SK-N-MC (cell line): ENCODE measurements around the gene PSMB2.
A peak's percentile ranks its signal among the peaks of the same experiment; 100 is the strongest.
"Not testable (repeated sequence)": the region's sequence is repeated elsewhere in the genome, so short reads cannot be mapped to it uniquely, and the experiment has no call there.

Source experiments
- DNase-seq: peaks from one replicate; pipeline ENCODE4 v3.0.0-alpha.2; 2011; ENCODE audit warnings: low read depth, low spot score
- H3K27ac ChIP-seq: fragments of 200-600 bp; sonication (generic); 2 replicates; pipeline ENCODE4 v1.5.1; 2016; ENCODE audit warnings: mixed run types
- H3K36me3 ChIP-seq: fragments of 200-600 bp; sonication (generic); 2 replicates; pipeline ENCODE4 v1.6.1; 2017; ENCODE audit warnings: antibody characterized with exemption, low read length, mixed read lengths; ENCODE audit not compliant: insufficient read depth
- H3K4me3 ChIP-seq: fragments of 200-600 bp; sonication (generic); 2 replicates; pipeline ENCODE4 v1.5.1; 2016
- H3K9ac ChIP-seq: fragments of 200-600 bp; sonication (generic); 2 replicates; pipeline ENCODE4 v1.8.0; 2017; ENCODE audit warnings: mixed run types, mixed read lengths; ENCODE audit not compliant: insufficient read length
- H3K9me3 ChIP-seq: fragments of 200-600 bp; sonication (generic); 2 replicates; pipeline ENCODE4 v1.6.1; 2017; ENCODE audit warnings: low read depth, mild to moderate bottlenecking, antibody characterized with exemption, low read length, moderate library complexity, mixed read lengths
- EZH2 ChIP-seq: fragments of 200-600 bp; sonication (generic); IDR thresholded peaks from one replicate; pipeline ENCODE4 v1.6.1; 2017; ENCODE audit warnings: antibody characterized with exemption
- FOXP2 ChIP-seq: optimal IDR thresholded peaks from 2 replicates; pipeline ENCODE3; 2011; ENCODE audit warnings: mild to moderate bottlenecking, moderate library complexity; ENCODE audit not compliant: insufficient read depth; ENCODE audit errors: extremely low read length, control extremely low read depth
- POLR2AphosphoS5 ChIP-seq: IDR thresholded peaks from 2 replicates; pipeline ENCODE4 v1.6.1; 2012; ENCODE audit warnings: mild to moderate bottlenecking, low read depth, low read length, borderline replicate concordance

Gene PSMB2

GRCh38 chr1:35641233-35641866 lies at the start of gene PSMB2:
Gene PSMB2, minus strand, starts transcription at chr1:35641526. Its CDS starts 94 bp downstream, at chr1:35641432.
- no peaks in the 10 kb centered on the region for H3K9me3 ChIP-seq
- H3K4me3 ChIP-seq: peak within 1 kb of the TSS; percentile 98
- H3K9ac ChIP-seq: peak within 1 kb of the TSS; percentile 97
- no peak for TF ChIP-seq EZH2
- TF ChIP-seq FOXP2: peak; percentile 62
- TF ChIP-seq POLR2AphosphoS5: peak; percentile 98
- H3K27ac ChIP-seq: peak within 1 kb of the TSS; percentile 93
- DNase-seq: peak; percentile 68
- H3K36me3 ChIP-seq: peaks cover 5% of the 10 kb centered on the region

GRCh38 chr1:35691080-35691479 lies 49.8 kb upstream of the PSMB2 start:
- DNase-seq: peak; percentile 34

GRCh38 chr1:35690103-35690502 lies 48.8 kb upstream of the PSMB2 start:
- not testable (repeated sequence) for DNase-seq, H3K9ac ChIP-seq, H3K9me3 ChIP-seq, H3K27ac ChIP-seq, H3K4me3 ChIP-seq, H3K36me3 ChIP-seq

More at GRCh38 chr1:35691080-35691479, 49.8 kb upstream of the PSMB2 start:
- peak overlapping the region; percentile 19; the same call in 1 of the 2 replicates for H3K27ac ChIP-seq
- no peaks in the 10 kb centered on the region for H3K36me3 ChIP-seq
- H3K9me3 ChIP-seq: no peaks in the 10 kb centered on the region
- no peak overlapping the region for H3K9ac ChIP-seq
- peak overlapping the region; percentile 66 for H3K4me3 ChIP-seq
- TF ChIP-seq POLR2AphosphoS5: 0 out of 2 replicates have a peak, but pooled peaks have one; percentile 25
- TF ChIP-seq FOXP2: peak; percentile 53
- TF ChIP-seq EZH2: no peak

DNA sequence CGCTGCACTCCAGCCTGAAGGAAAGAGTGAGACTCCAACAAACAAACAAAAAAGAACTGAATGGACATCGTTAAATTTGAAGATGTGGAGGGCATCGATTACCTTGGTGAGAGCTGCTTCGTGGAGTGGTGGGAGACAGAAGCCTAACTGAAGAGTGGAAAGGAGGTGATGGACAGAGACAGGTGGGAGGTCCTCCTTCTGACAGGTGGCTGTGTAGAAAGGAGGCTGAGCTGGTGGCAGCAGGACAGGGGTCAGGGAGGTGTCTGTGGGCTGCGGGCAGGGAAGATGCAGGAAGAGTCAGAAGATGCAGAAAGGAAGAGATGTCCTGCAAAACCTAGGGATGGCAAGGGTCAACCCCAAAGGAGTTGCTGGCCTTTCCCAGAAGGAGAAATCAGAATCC lies 46.8 kb upstream of the PSMB2 start:
- TF ChIP-seq EZH2 (no peak), POLR2AphosphoS5 (no peak), FOXP2 (no peak)
- Histone ChIP-seq H3K4me3 (no peak overlapping the region), H3K9me3 (no peaks in the 10 kb centered on the region), H3K36me3 (no peaks in the 10 kb centered on the region), H3K9ac (no peak overlapping the region), H3K27ac (no peak overlapping the region)
- DNase-seq: no peak

- H3K27ac ChIP-seq: no peak overlapping the region
- no peak overlapping the region for H3K4me3 ChIP-seq
- H3K9ac ChIP-seq: no peak overlapping the region
- no peak for DNase-seq
- H3K36me3 ChIP-seq: no peaks in the 10 kb centered on the region
- no peaks in the 10 kb centered on the region for H3K9me3 ChIP-seq
- TF ChIP-seq POLR2AphosphoS5 (no peak), FOXP2 (no peak)
These were observed 41.7 kb upstream of the PSMB2 start for GRCh38 chr1:35683012-35683411.

GRCh38 chr1:35680271-35680670 lies 38.9 kb upstream of the PSMB2 start:
- H3K36me3 ChIP-seq: no peaks in the 10 kb centered on the region
- no peak overlapping the region for H3K27ac ChIP-seq
- DNase-seq: no peak
- no peaks in the 10 kb centered on the region for H3K9me3 ChIP-seq
- TF ChIP-seq EZH2 (no peak), FOXP2 (no peak), POLR2AphosphoS5 (no peak)
- H3K4me3 ChIP-seq: no peak overlapping the region
- H3K9ac ChIP-seq: no peak overlapping the region

- no peaks in the 10 kb centered on the region for H3K9me3 ChIP-seq
- no peaks in the 10 kb centered on the region for H3K36me3 ChIP-seq
- DNase-seq: no peak
- H3K27ac ChIP-seq: no peak overlapping the region
- no peak overlapping the region for H3K4me3 ChIP-seq
- TF ChIP-seq FOXP2: no peak
- TF ChIP-seq POLR2AphosphoS5: no peak
- no peak for TF ChIP-seq EZH2
- no peak overlapping the region for H3K9ac ChIP-seq
These were observed 34.4 kb upstream of the PSMB2 start for GRCh38 chr1:35675773-35676172.

DNA sequence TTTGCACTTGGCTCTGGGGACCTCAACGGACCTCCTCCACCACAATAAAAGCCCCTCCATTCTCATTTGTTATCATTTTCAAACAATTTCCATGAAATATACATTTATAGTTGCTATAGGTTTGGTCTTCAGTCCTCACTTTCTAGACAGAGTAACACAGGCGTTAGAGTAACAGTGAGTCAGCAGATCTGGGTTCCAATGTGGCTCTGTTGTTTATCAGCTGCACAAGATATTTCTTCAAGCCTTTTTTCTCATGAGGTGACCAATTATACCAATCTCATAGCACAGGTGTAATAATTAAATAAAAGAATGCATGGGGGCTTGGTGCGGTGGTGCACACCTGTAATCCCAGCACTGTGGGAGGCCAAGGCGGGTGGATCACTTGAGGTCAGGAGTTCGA lies 32.8 kb upstream of the PSMB2 start:
- no peak for DNase-seq
- Histone ChIP-seq H3K4me3 (no peak overlapping the region), H3K36me3 (no peaks in the 10 kb centered on the region), H3K9me3 (no peaks in the 10 kb centered on the region), H3K27ac (no peak overlapping the region), H3K9ac (no peak overlapping the region)
- TF ChIP-seq FOXP2 (no peak), POLR2AphosphoS5 (no peak), EZH2 (no peak)

GRCh38 chr1:35672116-35672515 lies 30.8 kb upstream of the PSMB2 start:
- DNase-seq: no peak
- H3K9me3 ChIP-seq: no peaks in the 10 kb centered on the region
- TF ChIP-seq FOXP2: no peak
- TF ChIP-seq POLR2AphosphoS5: no peak
- no peak for TF ChIP-seq EZH2
- H3K27ac ChIP-seq: no peak overlapping the region
- H3K9ac ChIP-seq: no peak overlapping the region
- H3K36me3 ChIP-seq: no peaks in the 10 kb centered on the region
- no peak overlapping the region for H3K4me3 ChIP-seq
